Type B pancreatic cell (in vitro differentiated cells): ENCODE measurements around the gene MTRF1. TPM values are rescaled to one million over a fixed set of nuclear protein-coding genes. Genes with fewer than 3 reads are reported as not detected.

Source experiments
- DNase-seq: peaks from one replicate; pipeline ENCODE4 v3.0.0; 2021; ENCODE audit warnings: mixed read lengths; ENCODE audit not compliant: unreplicated experiment; ENCODE audit errors: extremely low spot score
- H3K27ac Mint-ChIP-seq: 2 replicates; pipeline ENCODE4 v1.8.0; 2021; ENCODE audit warnings: mild to moderate bottlenecking, mixed read lengths
- H3K27me3 Mint-ChIP-seq: 2 replicates; pipeline ENCODE4 v1.8.0; 2021; ENCODE audit warnings: mixed read lengths
- H3K36me3 Mint-ChIP-seq: 2 replicates; pipeline ENCODE4 v1.8.0; 2021; ENCODE audit warnings: mixed read lengths
- H3K4me1 Mint-ChIP-seq: one replicate; pipeline ENCODE4 v1.8.0; 2021; ENCODE audit warnings: mixed read lengths; ENCODE audit not compliant: unreplicated experiment
- H3K4me3 Mint-ChIP-seq: 2 replicates; pipeline ENCODE4 v1.8.0; 2021; ENCODE audit warnings: mild to moderate bottlenecking, mixed read lengths
- H3K9me3 Mint-ChIP-seq: 2 replicates; pipeline ENCODE4 v1.8.0; 2021; ENCODE audit warnings: mixed read lengths
- CTCF ChIP-seq: fragments of 200-600 bp; sonication (generic); conservative IDR thresholded peaks from 2 replicates; pipeline ENCODE4 v1.5.0; 2021; ENCODE audit warnings: antibody characterized with exemption, mild to moderate bottlenecking
- total RNA-seq: library from RNA; stranded (reverse); gene quantifications from 2 replicates; pipeline ENCODE4 v1.2.1, GENCODE V29; 2021; ENCODE audit warnings: low replicate concordance

Gene MTRF1
- total RNA-seq, 1 donor from 2014 or later: 18.2 TPM

GRCh38 chr13:41244556-41244955, 18.8 kb downstream of the MTRF1 start:
- Mint-ChIP-seq H3K9me3 (no peaks in the 10 kb centered on the region), H3K27ac (no peak overlapping the region), H3K36me3 (peaks cover 8% of the 10 kb centered on the region), H3K27me3 (no peaks in the 10 kb centered on the region), H3K4me3 (no peak overlapping the region), H3K4me1 (no peaks in the 10 kb centered on the region)
- DNase-seq: no peak
- no peak for TF ChIP-seq CTCF

GRCh38 chr13:41241626-41242025, 21.8 kb downstream of the MTRF1 start:
- Mint-ChIP-seq H3K36me3 (peaks cover 18% of the 10 kb centered on the region), H3K27me3 (no peaks in the 10 kb centered on the region), H3K27ac (no peak overlapping the region), H3K4me1 (no peaks in the 10 kb centered on the region), H3K4me3 (no peak overlapping the region), H3K9me3 (no peaks in the 10 kb centered on the region)
- DNase-seq: no peak
- no peak for TF ChIP-seq CTCF

- H3K9me3 Mint-ChIP-seq: no peaks in the 10 kb centered on the region
- no peak overlapping the region for H3K27ac Mint-ChIP-seq
- no peak for TF ChIP-seq CTCF
- H3K4me1 Mint-ChIP-seq: peaks cover 8% of the 10 kb centered on the region
- no peak overlapping the region for H3K4me3 Mint-ChIP-seq
- peaks cover 20% of the 10 kb centered on the region for H3K36me3 Mint-ChIP-seq
- no peaks in the 10 kb centered on the region for H3K27me3 Mint-ChIP-seq
- DNase-seq: no peak
Measured at GRCh38 chr13:41236369-41236768, 27.0 kb downstream of the MTRF1 start.

GRCh38 chr13:41232578-41233480, 30.5 kb downstream of the MTRF1 start:
- Mint-ChIP-seq H3K4me3 (no peak overlapping the region), H3K36me3 (peaks cover 19% of the 10 kb centered on the region), H3K9me3 (no peaks in the 10 kb centered on the region), H3K27ac (no peak overlapping the region), H3K4me1 (peaks cover 8% of the 10 kb centered on the region), H3K27me3 (no peaks in the 10 kb centered on the region)
- no peak for TF ChIP-seq CTCF
- no peak for DNase-seq

GRCh38 chr13:41231786-41232185, 31.6 kb downstream of the MTRF1 start:
- DNase-seq: no peak

More at GRCh38 chr13:41231786-41232185, 31.6 kb downstream of the MTRF1 start:
- Mint-ChIP-seq H3K4me3 (no peak overlapping the region), H3K27me3 (no peaks in the 10 kb centered on the region), H3K4me1 (peaks cover 8% of the 10 kb centered on the region), H3K9me3 (no peaks in the 10 kb centered on the region), H3K27ac (no peak overlapping the region), H3K36me3 (peaks cover 19% of the 10 kb centered on the region)
- no peak for TF ChIP-seq CTCF
